HFF-Myc (cell line): ENCODE results near the gene GYPA.
"Not testable (repeated sequence)": the region's sequence is repeated elsewhere in the genome, so short reads cannot be mapped to it uniquely, and the experiment has no call there.

Experiments
- DNase-seq: peaks from one replicate; pipeline ENCODE4 v3.0.0-alpha.2; 2011; ENCODE audit warnings: low read depth; ENCODE audit errors: extremely low read depth
- H3K4me3 ChIP-seq: replicated peaks from 2 replicates; pipeline ENCODE4 v1.5.1; 2011; ENCODE audit warnings: low read depth, mild to moderate bottlenecking, control low read depth, low read length
- TF ChIP-seq, protein P1 (sequence below): IDR thresholded peaks from 2 replicates; pipeline ENCODE4 v1.5.1; 2012; ENCODE audit warnings: mild to moderate bottlenecking, low read depth, low read length, control low read depth; ENCODE audit errors: missing control alignments

GYPA gene

DNA sequence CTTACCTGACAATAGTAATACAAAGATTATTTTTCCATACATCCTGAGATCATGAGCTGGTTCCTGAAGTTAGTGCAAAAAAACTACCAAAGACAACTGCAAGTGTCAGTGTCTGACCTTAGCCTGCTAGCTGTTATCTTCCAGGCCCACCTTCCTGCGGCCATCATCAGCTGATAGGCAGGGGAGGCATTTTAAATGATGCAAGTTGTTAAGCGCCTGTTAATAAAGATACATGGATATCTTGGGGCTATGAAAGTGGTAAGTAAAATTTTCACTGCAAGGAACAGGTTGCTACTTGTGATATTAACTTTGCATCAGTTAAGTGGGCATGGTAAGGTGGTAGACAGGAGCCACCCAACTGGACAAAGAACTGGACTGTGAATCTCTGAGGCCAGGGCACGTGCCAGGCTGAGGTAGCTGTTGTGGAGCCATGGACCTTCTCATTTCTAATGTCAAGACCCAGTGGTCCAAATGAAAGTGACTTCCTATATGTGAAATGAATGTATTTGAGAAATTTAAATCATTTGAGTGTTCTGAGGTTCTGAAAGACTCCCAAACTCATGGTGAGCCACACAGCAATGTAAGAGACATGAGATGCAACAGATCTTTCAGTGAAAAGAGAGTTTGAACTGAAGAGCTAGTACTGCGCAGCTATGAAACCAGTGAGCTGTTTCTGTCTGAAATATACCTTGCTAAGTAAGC, at the start of gene GYPA:
TSS of gene GYPA (minus strand) at position 125 of the 702 bp plus-strand sequence. CDS start at position 42, 83 bp downstream.
- DNase-seq = not testable (repeated sequence)

DNA sequence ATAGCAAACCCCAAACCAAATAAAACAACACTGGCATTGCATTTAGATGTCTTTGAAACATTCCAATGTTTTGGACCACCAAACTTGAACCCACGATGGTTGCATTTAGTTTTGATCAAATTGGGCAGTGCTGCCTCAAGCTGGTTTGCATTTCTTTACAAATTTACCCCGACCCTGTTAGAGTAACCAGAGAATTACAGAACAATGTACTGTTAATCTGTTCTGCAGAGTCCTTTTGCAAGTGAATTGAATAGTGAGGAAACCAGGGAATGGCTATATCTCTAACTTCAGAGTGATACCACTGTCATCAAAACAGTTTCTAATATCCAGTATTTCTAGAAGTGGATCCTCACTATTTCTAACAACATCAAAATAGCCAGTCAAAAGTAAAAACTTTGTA, 49.5 kb upstream of the GYPA start:
- H3K4me3 ChIP-seq = no peak overlapping the region
- TF ChIP-seq, protein P1, sequence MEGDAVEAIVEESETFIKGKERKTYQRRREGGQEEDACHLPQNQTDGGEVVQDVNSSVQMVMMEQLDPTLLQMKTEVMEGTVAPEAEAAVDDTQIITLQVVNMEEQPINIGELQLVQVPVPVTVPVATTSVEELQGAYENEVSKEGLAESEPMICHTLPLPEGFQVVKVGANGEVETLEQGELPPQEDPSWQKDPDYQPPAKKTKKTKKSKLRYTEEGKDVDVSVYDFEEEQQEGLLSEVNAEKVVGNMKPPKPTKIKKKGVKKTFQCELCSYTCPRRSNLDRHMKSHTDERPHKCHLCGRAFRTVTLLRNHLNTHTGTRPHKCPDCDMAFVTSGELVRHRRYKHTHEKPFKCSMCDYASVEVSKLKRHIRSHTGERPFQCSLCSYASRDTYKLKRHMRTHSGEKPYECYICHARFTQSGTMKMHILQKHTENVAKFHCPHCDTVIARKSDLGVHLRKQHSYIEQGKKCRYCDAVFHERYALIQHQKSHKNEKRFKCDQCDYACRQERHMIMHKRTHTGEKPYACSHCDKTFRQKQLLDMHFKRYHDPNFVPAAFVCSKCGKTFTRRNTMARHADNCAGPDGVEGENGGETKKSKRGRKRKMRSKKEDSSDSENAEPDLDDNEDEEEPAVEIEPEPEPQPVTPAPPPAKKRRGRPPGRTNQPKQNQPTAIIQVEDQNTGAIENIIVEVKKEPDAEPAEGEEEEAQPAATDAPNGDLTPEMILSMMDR = no peak
- no peak for DNase-seq

More for the DNA sequence above, at the start of gene GYPA:
- not testable (repeated sequence) for H3K4me3 ChIP-seq

DNA sequence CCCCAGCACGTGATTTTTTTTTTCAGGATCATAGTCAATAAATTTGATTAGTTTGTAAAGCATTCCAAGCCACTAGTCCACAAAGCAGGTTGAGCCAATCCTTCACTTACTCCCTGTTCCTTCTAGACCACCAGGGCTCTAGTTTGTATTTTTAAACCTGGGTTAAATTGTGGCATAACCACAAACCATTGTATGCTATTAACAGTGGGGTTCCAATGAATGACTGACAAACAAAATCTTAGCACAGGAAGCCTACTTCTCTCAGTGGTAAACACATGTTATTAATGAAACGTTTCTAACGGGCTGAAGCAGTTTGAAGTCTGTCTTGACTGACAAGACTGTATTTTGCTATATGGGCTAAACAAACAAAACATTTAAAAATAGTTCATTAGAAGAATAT, 48.6 kb upstream of the GYPA start:
- no peak overlapping the region for H3K4me3 ChIP-seq
- TF ChIP-seq, protein P1 = no peak
- DNase-seq = no peak

DNA sequence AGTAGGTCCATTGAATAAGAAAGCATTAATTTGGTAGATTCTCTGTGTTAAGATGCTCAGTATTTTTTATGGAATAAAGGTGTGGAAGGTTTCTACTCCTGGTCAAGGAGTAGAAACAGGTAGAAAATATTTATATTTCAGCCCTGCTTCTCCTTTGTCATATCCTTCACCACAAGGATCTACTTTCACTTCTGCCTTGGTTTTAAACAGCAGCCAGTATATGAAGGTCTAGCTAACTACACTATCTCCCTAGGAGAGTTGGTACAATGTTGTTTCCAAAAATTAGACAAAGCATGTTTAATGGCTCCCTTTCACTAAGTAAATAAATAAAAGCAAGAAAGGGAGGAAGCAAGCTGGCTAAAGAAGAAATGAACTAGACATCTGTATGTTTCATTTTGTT, 44.6 kb upstream of the GYPA start:
- TF ChIP-seq, protein P1 = no peak
- no peak for DNase-seq
- no peak overlapping the region for H3K4me3 ChIP-seq

DNA sequence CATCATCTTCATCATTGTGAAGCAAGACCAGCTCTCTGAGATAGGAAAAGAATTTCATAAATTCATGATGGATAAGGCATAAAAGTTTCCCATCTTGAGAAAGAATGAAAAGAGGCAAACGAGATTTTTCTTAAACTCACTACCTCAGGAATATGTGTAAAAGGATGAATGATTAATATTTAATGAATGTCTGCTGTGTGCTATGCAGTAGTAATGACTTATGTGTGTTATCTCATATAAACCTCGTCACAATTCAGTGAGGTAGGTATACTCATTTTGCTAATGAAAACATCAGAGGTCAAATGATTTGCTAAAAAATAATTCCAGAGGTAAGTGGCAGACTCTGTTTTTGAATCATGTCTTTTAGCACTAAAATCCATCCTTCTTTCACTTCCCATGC, 42.6 kb upstream of the GYPA start:
- TF ChIP-seq, protein P1 = no peak
- DNase-seq = no peak
- H3K4me3 ChIP-seq = no peak overlapping the region

DNA sequence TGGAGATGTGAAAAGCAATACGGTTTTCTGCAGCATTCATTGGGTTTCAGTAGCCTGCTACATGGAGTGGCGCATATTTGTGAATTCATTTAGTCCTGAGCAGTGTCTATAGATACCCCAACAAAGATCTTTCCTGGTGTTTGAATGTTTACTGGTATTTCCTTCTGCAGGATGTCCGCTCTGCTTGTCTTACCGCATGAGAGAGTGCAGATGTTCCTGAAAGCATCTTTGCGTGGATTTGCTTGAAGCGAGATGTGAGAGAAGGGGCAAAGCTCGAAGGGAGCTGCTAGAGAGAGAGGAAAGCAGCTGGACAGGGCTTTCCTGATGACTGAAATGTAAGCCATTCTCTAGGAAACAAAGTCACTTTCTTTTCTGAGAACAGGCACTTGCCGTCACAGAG, 40.9 kb upstream of the GYPA start:
- TF ChIP-seq, protein P1 = no peak
- no peak overlapping the region for H3K4me3 ChIP-seq
- DNase-seq = no peak

DNA sequence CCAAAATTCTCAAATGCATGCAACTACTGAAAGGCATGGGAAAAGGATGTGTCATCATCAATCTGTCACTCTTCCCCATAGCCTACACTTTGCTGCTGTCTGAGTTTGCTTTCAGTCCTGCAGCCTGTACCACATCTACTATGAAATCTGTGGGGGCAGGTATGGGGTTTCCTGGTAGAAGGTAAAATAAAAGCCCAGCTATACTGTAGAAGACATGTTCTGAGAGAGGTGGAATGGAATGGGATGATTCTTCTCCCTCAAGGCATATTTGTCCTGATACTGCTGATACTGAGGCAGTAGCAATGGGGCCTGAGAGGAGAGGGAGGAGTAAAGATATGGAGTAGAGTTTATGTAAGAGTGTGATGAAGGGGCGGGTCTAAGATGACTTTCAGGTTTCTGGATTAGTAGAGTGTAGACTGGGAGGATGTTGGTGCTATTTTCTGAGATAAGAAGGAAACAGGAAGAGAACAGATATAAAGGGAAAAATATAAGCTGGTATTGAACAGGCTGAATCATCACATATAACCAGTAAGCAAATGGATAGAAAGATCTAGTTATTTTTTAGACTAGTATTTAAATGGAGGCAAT, 38.7 kb upstream of the GYPA start:
- H3K4me3 ChIP-seq = no peak overlapping the region
- TF ChIP-seq, protein P1 = no peak
- no peak for DNase-seq
